HepG2 (cell line): ENCODE measurements around the gene ABHD15. TPM values are rescaled to one million over a fixed set of nuclear protein-coding genes. Genes with fewer than 3 reads are reported as not detected.

Experiments used
- ELF3 ChIP-seq: IDR thresholded peaks from 2 replicates; pipeline ENCODE4 v1.6.1; 2016; ENCODE audit warnings: missing genetic modification reagents, missing compliant biosample characterization
- FOXA1 ChIP-seq, 2 experiments: fragments of 450-650 bp in 1 of 2; sonication (generic) in 1 of 2; formaldehyde crosslinking in 1 of 2; IDR thresholded peaks; 2 replicates each; pipeline versions ENCODE4 v1.4.0 to v1.6.1; 2016 to 2020; ENCODE audit warnings: missing genetic modification reagents in 1 of 2
- GATAD2A ChIP-seq: IDR thresholded peaks from 2 replicates; pipeline ENCODE4 v1.6.1; 2016
- HMG20B ChIP-seq: conservative IDR thresholded peaks from 2 replicates; pipeline ENCODE4 v1.6.1; 2016; ENCODE audit warnings: missing genetic modification reagents, missing compliant biosample characterization
- ISL2 ChIP-seq: sonication (generic); formaldehyde crosslinking; IDR thresholded peaks from 2 replicates; pipeline ENCODE4 v1.5.0; 2020; ENCODE audit warnings: missing genetic modification reagents
- KLF12 ChIP-seq: sonication (generic); formaldehyde crosslinking; IDR thresholded peaks from 2 replicates; pipeline ENCODE4 v1.4.0; 2020; ENCODE audit warnings: missing genetic modification reagents, borderline replicate concordance
- NFE2L1 ChIP-seq: sonication (generic); formaldehyde crosslinking; IDR thresholded peaks from 2 replicates; pipeline ENCODE4 v1.4.0; 2020; ENCODE audit warnings: missing genetic modification reagents, mild to moderate bottlenecking, borderline replicate concordance
- RARA ChIP-seq: IDR thresholded peaks from 2 replicates; pipeline ENCODE4 v1.6.1; 2016; ENCODE audit warnings: missing genetic modification reagents, missing compliant biosample characterization
- SAFB2 ChIP-seq: sonication (generic); formaldehyde crosslinking; IDR thresholded peaks from 2 replicates; pipeline ENCODE4 v1.5.1; 2020; ENCODE audit warnings: missing genetic modification reagents, low read depth, mild to moderate bottlenecking, borderline replicate concordance
- SKI ChIP-seq: fragments of 450-650 bp; IDR thresholded peaks from one replicate; pipeline ENCODE4 v1.6.1; 2018; ENCODE audit warnings: mild to moderate bottlenecking; ENCODE audit not compliant: partially characterized antibody
- SMYD3 ChIP-seq: sonication (generic); formaldehyde crosslinking; IDR thresholded peaks from 2 replicates; pipeline ENCODE4 v1.8.1; 2023; ENCODE audit warnings: mild to moderate bottlenecking, missing genetic modification reagents
- ZFP1 ChIP-seq: IDR thresholded peaks from 2 replicates; pipeline ENCODE4 v1.6.1; 2016
- ZFP36 ChIP-seq: fragments of 150-350 bp; IDR thresholded peaks from 2 replicates; pipeline ENCODE4 v1.6.1; 2018; ENCODE audit warnings: borderline replicate concordance, low read length, low read depth; ENCODE audit not compliant: partially characterized antibody
- ZKSCAN8 ChIP-seq: IDR thresholded peaks from 2 replicates; pipeline ENCODE4 v1.6.1; 2016; ENCODE audit warnings: borderline replicate concordance, missing genetic modification reagents, missing compliant biosample characterization
- ZMYM2 ChIP-seq: sonication (generic); formaldehyde crosslinking; IDR thresholded peaks from 2 replicates; pipeline ENCODE4 v1.8.0; 2022; ENCODE audit warnings: mild to moderate bottlenecking, missing genetic modification reagents
- ZNF12 ChIP-seq: sonication (generic); formaldehyde crosslinking; IDR thresholded peaks from 2 replicates; pipeline ENCODE4 v1.5.0; 2020; ENCODE audit warnings: missing genetic modification reagents
- ZNF136 ChIP-seq: sonication (generic); formaldehyde crosslinking; IDR thresholded peaks from 2 replicates; pipeline ENCODE4 v1.8.1; 2022; ENCODE audit warnings: low read depth, mild to moderate bottlenecking, moderate library complexity, missing genetic modification reagents
- ZNF33B ChIP-seq: sonication (generic); formaldehyde crosslinking; IDR thresholded peaks from 2 replicates; pipeline ENCODE4 v1.5.1; 2020; ENCODE audit warnings: mild to moderate bottlenecking, missing genetic modification reagents
- polyA plus RNA-seq, 8 experiments: library from polyadenylated mRNA; depleted of rRNA in 3 of 8; stranded (reverse) in 7 of 8; unstranded in 1 of 8; fragments of >200 nt; fragmentation: Illumina TruSeq in 4 of 8; extraction: Trizol in 4 of 8; gene quantifications; 2 replicates each; pipeline versions ENCODE4 v1.2.1 to v1.2.3, GENCODE V29; 2011 to 2016; ENCODE audit warnings: low read depth in 4 of 8, missing spikeins in 1 of 8, mixed read lengths in 1 of 8; ENCODE audit not compliant: insufficient read depth in 1 of 8
- total RNA-seq, 5 experiments: library from RNA; depleted of rRNA; stranded (reverse); fragments of >200 nt; fragmentation: Illumina TruSeq; extraction: Trizol; gene quantifications; 2 replicates each; pipeline ENCODE4 v1.2.3, GENCODE V29; 2016; ENCODE audit warnings: low read depth in 1 of 5
- TF ChIP-seq, protein P1 (sequence below): sonication (generic); formaldehyde crosslinking; IDR thresholded peaks from 2 replicates; pipeline ENCODE4 v1.5.0; 2020; ENCODE audit warnings: missing genetic modification reagents, mild to moderate bottlenecking, borderline replicate concordance
- TF ChIP-seq, protein P2 (sequence below): sonication (generic); formaldehyde crosslinking; IDR thresholded peaks from 2 replicates; pipeline ENCODE4 v1.4.0; 2020; ENCODE audit warnings: missing genetic modification reagents
- TF ChIP-seq, protein P3 (sequence below): IDR thresholded peaks from 2 replicates; pipeline ENCODE4 v1.6.1; 2016; ENCODE audit warnings: low read depth, borderline replicate concordance
- TF ChIP-seq, protein P4 (sequence below): sonication (generic); formaldehyde crosslinking; IDR thresholded peaks from 2 replicates; pipeline ENCODE4 v1.5.0; 2020; ENCODE audit warnings: mild to moderate bottlenecking, missing genetic modification reagents, borderline replicate concordance
- TF ChIP-seq, protein P5 (sequence below): IDR thresholded peaks from 2 replicates; pipeline ENCODE4 v1.6.1; 2012; ENCODE audit warnings: inconsistent platforms
- TF ChIP-seq, protein P6 (sequence below): sonication (generic); formaldehyde crosslinking; IDR thresholded peaks from 2 replicates; pipeline ENCODE4 v1.9.0; 2022; ENCODE audit warnings: missing genetic modification reagents, mild to moderate bottlenecking, borderline replicate concordance

The ABHD15 gene
- total and polyA plus RNA-seq, 2 of the 13 experiments (the other 11 are each of a cell fraction or from before 2014, with no cell fraction given), result 2.4 to 7.7 TPM

DNA sequence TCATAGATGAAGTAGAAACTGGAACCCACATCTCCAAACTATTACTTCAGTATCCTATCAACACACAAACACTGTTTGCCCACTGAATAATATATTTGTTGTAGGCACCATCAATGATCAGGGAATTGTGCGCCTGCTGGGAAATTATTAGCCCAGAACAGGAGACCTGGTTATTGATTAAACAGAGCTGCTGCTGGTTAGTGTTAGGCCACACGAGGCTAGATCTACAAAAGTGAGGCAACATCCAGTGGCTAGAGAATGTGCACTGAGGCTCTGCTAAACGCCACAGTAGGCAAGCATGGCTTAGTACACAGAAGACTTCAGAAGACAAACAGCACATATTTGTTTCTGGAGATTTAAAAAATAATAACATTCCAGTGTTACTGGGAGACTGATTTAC is 11.0 kb downstream of the ABHD15 start (continued):
- TF ChIP-seq ISL2 (0 out of 2 replicates have a peak, but pooled peaks have one; percentile 20), KLF12 (CRISPR knock-in tag) (no peak), SAFB2 (CRISPR knock-in tag) (no peak), GATAD2A (peak; percentile 77), FOXA1 (IDR thresholded peaks at IDR 0.05) (no peak), FOXA1 (CRISPR knock-in tag; IDR thresholded peaks at IDR 0.05) (peak; percentile 63), ELF3 (CRISPR knock-in tag) (0 out of 2 replicates have a peak, but pooled peaks have one; percentile 28), ZKSCAN8 (CRISPR knock-in tag) (no peak), ZFP1 (CRISPR knock-in tag) (peak; percentile 35; the same call in 1 of the 2 replicates), SMYD3 (0 out of 2 replicates have a peak, but pooled peaks have one; percentile 24), NFE2L1 (CRISPR knock-in tag) (no peak), ZNF33B (CRISPR knock-in tag) (no peak), ZFP36 (no peak), ZNF12 (CRISPR knock-in tag) (0 out of 2 replicates have a peak, but pooled peaks have one; percentile 28), ZMYM2 (no peak), SKI (no peak), ZNF136 (CRISPR knock-in tag) (no peak), HMG20B (CRISPR knock-in tag) (peak; percentile 16; the same call in 1 of the 2 replicates), RARA (peak; percentile 29; the same call in 1 of the 2 replicates)
- TF ChIP-seq, protein P1, sequence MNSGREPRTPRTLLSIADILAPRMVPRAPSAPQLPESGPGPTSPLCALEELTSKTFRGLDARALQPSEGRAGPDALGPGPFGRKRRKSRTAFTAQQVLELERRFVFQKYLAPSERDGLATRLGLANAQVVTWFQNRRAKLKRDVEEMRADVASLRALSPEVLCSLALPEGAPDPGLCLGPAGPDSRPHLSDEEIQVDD, result no peak
- TF ChIP-seq, protein P2, sequence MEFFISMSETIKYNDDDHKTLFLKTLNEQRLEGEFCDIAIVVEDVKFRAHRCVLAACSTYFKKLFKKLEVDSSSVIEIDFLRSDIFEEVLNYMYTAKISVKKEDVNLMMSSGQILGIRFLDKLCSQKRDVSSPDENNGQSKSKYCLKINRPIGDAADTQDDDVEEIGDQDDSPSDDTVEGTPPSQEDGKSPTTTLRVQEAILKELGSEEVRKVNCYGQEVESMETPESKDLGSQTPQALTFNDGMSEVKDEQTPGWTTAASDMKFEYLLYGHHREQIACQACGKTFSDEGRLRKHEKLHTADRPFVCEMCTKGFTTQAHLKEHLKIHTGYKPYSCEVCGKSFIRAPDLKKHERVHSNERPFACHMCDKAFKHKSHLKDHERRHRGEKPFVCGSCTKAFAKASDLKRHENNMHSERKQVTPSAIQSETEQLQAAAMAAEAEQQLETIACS (CRISPR knock-in tag), result no peak
- TF ChIP-seq, protein P3, sequence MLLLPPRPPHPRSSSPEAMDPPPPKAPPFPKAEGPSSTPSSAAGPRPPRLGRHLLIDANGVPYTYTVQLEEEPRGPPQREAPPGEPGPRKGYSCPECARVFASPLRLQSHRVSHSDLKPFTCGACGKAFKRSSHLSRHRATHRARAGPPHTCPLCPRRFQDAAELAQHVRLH (CRISPR knock-in tag), result no peak
- TF ChIP-seq, protein P4, sequence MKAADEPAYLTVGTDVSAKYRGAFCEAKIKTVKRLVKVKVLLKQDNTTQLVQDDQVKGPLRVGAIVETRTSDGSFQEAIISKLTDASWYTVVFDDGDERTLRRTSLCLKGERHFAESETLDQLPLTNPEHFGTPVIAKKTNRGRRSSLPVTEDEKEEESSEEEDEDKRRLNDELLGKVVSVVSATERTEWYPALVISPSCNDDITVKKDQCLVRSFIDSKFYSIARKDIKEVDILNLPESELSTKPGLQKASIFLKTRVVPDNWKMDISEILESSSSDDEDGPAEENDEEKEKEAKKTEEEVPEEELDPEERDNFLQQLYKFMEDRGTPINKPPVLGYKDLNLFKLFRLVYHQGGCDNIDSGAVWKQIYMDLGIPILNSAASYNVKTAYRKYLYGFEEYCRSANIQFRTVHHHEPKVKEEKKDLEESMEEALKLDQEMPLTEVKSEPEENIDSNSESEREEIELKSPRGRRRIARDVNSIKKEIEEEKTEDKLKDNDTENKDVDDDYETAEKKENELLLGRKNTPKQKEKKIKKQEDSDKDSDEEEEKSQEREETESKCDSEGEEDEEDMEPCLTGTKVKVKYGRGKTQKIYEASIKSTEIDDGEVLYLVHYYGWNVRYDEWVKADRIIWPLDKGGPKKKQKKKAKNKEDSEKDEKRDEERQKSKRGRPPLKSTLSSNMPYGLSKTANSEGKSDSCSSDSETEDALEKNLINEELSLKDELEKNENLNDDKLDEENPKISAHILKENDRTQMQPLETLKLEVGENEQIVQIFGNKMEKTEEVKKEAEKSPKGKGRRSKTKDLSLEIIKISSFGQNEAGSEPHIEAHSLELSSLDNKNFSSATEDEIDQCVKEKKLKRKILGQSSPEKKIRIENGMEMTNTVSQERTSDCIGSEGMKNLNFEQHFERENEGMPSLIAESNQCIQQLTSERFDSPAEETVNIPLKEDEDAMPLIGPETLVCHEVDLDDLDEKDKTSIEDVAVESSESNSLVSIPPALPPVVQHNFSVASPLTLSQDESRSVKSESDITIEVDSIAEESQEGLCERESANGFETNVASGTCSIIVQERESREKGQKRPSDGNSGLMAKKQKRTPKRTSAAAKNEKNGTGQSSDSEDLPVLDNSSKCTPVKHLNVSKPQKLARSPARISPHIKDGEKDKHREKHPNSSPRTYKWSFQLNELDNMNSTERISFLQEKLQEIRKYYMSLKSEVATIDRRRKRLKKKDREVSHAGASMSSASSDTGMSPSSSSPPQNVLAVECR (CRISPR knock-in tag), result peak; percentile 48; the same call in 1 of the 2 replicates
- TF ChIP-seq, protein P5, sequence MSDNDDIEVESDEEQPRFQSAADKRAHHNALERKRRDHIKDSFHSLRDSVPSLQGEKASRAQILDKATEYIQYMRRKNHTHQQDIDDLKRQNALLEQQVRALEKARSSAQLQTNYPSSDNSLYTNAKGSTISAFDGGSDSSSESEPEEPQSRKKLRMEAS, result peak; percentile 67
- TF ChIP-seq, protein P6, sequence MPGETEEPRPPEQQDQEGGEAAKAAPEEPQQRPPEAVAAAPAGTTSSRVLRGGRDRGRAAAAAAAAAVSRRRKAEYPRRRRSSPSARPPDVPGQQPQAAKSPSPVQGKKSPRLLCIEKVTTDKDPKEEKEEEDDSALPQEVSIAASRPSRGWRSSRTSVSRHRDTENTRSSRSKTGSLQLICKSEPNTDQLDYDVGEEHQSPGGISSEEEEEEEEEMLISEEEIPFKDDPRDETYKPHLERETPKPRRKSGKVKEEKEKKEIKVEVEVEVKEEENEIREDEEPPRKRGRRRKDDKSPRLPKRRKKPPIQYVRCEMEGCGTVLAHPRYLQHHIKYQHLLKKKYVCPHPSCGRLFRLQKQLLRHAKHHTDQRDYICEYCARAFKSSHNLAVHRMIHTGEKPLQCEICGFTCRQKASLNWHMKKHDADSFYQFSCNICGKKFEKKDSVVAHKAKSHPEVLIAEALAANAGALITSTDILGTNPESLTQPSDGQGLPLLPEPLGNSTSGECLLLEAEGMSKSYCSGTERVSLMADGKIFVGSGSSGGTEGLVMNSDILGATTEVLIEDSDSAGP, result no peak
